Measurements from ENCODE around the gene TMCC1.

The TMCC1 gene

GRCh38 chr3:129599607-129600006, 293.9 kb downstream of the TMCC1 start:
- Histone ChIP-seq H3K4me1 (ENCODE audit: control insufficient read depth in 1 of 2, insufficient read depth in 2 of 2, low read length in 2 of 2) (peaks cover 26 to 73% of the 10 kb centered on the region in 2 donors), H3K27ac (ENCODE audit: low read length) (no peak overlapping the region), H3K27me3 (ENCODE audit: low read depth, low read length) (no peaks in the 10 kb centered on the region), H3K36me3 (ENCODE audit: control insufficient read depth in 1 of 2, insufficient read depth in 2 of 2, low read length in 2 of 2) (no peaks in the 10 kb centered on the region), H3K4me3 (ENCODE audit: low read depth in 1 of 2, low read length in 2 of 2) (no peak overlapping the region), H3K9me3 (ENCODE audit: control insufficient read depth in 1 of 2, low read length in 2 of 2) (no peaks in the 10 kb centered on the region)

DNA sequence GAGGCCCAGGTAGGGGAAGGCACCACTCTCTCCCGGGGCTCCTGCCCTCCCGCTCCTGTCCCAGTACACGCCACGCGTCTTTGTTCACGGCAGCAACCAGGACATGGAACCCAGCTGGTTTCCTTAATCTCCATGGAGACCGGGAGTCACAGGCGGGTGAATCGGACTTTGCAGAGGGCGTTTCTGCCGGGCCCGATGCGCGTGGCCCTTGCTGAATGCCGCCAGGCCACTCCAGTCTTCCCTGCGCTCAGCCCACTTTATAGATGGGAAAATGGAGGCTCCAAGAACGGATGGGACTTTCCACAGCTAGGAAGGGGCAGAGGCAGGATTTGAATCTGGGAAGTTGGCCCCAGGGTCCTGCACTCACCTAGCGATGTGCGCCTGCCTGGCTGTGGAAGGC, 294.4 kb downstream of the TMCC1 start:
- no peaks in the 10 kb centered on the region for H3K9me3 ChIP-seq (ENCODE audit: control insufficient read depth in 1 of 2, low read length in 2 of 2)
- peaks cover 23 to 77% of the 10 kb centered on the region in 2 donors for H3K4me1 ChIP-seq (ENCODE audit: control insufficient read depth in 1 of 2, insufficient read depth in 2 of 2, low read length in 2 of 2)
- no peaks in the 10 kb centered on the region for H3K27me3 ChIP-seq (ENCODE audit: low read depth, low read length)
- H3K36me3 ChIP-seq (ENCODE audit: control insufficient read depth in 1 of 2, insufficient read depth in 2 of 2, low read length in 2 of 2), result no peaks in the 10 kb centered on the region
- H3K4me3 ChIP-seq (ENCODE audit: low read depth in 1 of 2, low read length in 2 of 2), result no peak overlapping the region
- peak overlapping the region; percentile 33 for H3K27ac ChIP-seq (ENCODE audit: low read length)

- Histone ChIP-seq H3K4me1 (ENCODE audit: control insufficient read depth in 1 of 2, insufficient read depth in 2 of 2, low read length in 2 of 2) (peaks cover 29 to 81% of the 10 kb centered on the region in 2 donors), H3K27me3 (ENCODE audit: low read depth, low read length) (no peaks in the 10 kb centered on the region), H3K4me3 (ENCODE audit: low read depth in 1 of 2, low read length in 2 of 2) (no peak overlapping the region), H3K36me3 (ENCODE audit: control insufficient read depth in 1 of 2, insufficient read depth in 2 of 2, low read length in 2 of 2) (no peaks in the 10 kb centered on the region), H3K27ac (ENCODE audit: low read length) (peak overlapping the region; percentile 33), H3K9me3 (ENCODE audit: control insufficient read depth in 1 of 2, low read length in 2 of 2) (no peaks in the 10 kb centered on the region)
Observed at GRCh38 chr3:129598484-129598883, 295.0 kb downstream of the TMCC1 start.

GRCh38 chr3:129598000-129598381, 295.5 kb downstream of the TMCC1 start:
- H3K4me1 ChIP-seq (ENCODE audit: control insufficient read depth in 1 of 2, insufficient read depth in 2 of 2, low read length in 2 of 2), result peaks cover 32 to 86% of the 10 kb centered on the region in 2 donors
- no peaks in the 10 kb centered on the region for H3K36me3 ChIP-seq (ENCODE audit: control insufficient read depth in 1 of 2, insufficient read depth in 2 of 2, low read length in 2 of 2)
- H3K27me3 ChIP-seq (ENCODE audit: low read depth, low read length), result no peaks in the 10 kb centered on the region
- peak overlapping the region; percentile 16 for H3K27ac ChIP-seq (ENCODE audit: low read length)
- no peaks in the 10 kb centered on the region for H3K9me3 ChIP-seq (ENCODE audit: control insufficient read depth in 1 of 2, low read length in 2 of 2)
- H3K4me3 ChIP-seq (ENCODE audit: low read depth in 1 of 2, low read length in 2 of 2), result peak overlapping the region in 1 of 2 donors; percentile 2

Measured in muscle layer of duodenum (tissue), 2 donors.